NCI-H526 (cell line): ENCODE results near the gene ATE1.

Experiments
- DNase-seq, 2 experiments: peaks; one replicate each; lab custom pipeline; 2025; lab: John Stamatoyannopoulos, UW

Gene ATE1

GRCh38 chr10:121870413-121870812 is 57.4 kb downstream of the ATE1 start:
- DNase-seq = no peak

- peak; percentile 63 for DNase-seq
Measured at GRCh38 chr10:121865554-121865953, 62.3 kb downstream of the ATE1 start.

GRCh38 chr10:121864653-121865052 is 63.2 kb downstream of the ATE1 start:
- no peak for DNase-seq

DNA sequence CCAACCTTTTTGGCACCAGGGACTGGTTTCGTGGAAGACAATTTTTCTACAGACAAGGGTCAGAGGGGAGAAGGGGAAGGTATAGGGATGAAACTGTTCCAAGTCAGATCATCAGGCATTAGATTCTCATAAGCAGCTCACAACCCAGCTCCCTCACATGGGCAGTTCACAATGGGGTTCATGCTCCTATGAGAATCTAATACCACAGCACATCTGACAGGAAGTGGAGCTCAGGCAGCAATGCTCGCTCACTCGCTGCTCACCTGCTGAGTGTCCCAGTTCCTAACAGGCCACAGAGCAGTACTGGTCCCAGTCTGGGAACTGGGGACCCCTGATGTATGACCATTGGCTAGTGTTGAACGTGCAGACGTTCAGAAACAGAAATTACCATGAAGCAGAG is 63.7 kb downstream of the ATE1 start:
- DNase-seq = no peak

DNA sequence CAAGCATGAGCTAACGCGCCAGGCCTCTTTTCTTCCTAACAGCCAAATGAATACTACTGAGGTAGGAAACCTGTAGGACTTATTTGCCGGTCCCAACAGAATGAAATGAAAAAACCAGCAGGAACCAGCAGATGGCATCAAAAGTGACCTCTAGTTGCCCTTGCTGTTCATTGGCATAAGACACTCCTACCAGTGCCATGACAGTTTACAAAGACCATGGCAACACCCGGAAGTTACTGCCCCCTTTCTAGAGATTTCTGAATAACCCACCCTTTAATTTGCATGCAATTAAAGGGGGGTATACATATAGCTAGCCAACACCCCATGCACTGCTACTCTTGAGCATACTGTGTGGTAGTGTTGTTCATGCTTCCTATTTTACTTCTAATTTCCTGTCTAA is 65.2 kb downstream of the ATE1 start:
- no peak for DNase-seq

DNA sequence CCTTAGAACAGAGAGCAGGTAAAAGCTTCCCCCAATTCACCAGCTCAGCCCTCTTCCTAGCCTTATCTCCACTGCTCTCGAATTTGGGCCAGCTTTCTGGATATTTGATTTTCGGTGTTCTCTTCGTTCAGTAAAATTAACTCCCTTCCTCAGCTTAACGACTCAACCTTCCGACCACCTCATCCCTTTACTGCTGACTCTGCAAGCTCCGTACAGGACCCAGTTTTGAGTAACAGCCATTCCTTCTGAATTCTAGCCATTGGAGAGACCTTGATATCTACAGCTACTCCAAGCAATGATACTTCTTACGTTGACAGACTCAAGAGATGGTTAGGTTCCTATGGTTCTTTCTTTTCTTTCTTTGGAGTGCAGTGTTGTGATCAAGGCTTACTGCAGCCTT is 65.8 kb downstream of the ATE1 start:
- no peak for DNase-seq

GRCh38 chr10:121860810-121861209 is 67.0 kb downstream of the ATE1 start:
- peak; percentile 3 to 69 for DNase-seq

- no peak for DNase-seq
Measured at GRCh38 chr10:121854809-121855445, 72.9 kb downstream of the ATE1 start.

DNA sequence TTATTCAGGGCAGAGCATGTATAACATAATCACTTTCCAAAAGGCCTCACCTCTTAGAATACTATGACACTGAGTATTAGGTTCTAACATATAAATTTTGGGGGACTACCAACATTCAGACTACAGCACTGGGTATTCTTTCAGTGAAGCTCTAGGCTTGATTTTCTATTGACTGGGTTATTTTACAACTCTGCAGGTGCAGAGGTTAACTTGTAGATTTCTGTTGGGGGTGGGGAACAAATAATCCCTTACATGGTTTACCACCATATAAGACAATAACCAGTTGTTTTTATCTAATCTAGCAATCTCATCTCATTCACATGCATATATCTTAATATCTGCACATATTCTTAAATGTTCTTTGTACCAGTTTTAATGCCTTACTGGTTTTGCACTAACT is 73.9 kb downstream of the ATE1 start:
- DNase-seq = no peak

DNA sequence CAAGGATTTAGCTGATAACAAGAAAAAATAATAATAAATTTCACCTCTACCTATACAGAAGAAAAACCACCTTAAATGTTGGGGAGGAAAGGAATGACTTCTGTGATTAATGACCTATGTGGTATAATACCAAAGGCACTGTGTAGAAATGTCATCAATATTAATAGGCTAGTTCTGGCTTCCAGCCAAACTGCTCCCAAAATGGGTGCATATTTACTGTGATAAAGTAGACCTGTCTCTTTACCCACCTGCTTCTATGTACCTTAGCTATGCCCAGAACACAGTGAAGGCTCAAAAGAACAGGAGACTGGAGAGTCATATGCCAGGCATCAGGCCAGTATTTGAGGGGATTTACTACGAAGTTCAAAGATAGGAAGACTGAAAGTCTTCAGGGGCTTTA is 76.0 kb downstream of the ATE1 start:
- peak; percentile 1 to 19 for DNase-seq

GRCh38 chr10:121848082-121848481 is 79.7 kb downstream of the ATE1 start:
- DNase-seq = no peak

GRCh38 chr10:121846555-121846954 is 81.3 kb downstream of the ATE1 start:
- DNase-seq = no peak

DNA sequence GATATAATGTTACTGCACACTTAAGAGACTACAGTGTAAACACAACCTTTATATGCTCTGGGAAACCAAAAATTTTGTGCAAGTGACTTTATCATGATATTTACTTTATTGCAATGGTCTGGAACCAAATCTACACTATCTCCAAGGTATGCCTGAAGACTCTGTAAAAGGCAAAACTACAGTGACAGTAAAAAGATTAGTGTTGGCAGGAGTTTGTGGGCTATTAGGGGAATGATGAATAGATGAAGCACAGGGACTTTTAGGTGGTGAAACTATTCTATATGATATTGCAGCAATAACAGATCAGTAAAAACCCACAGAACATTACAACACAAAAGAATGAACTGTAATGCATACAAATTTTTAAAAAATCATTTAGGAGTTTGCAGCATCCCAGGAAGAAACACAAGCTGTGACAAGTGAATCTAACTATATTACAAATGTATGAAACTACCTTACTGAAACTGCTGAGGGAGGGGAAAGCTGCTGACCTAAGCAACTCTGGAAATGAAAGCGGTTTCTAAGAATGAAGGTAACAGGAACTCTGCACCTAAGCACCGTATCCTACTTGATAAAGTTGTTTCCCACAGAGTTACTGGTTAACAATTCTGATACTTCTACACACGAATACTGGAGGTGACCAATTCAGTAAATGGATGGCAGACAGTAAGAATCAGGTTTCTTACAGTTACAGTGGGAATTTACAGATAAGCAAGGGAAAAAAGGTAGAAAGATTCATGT is 82.6 kb downstream of the ATE1 start:
- DNase-seq = no peak

GRCh38 chr10:121844537-121844936 is 83.3 kb downstream of the ATE1 start:
- DNase-seq = no peak

DNA sequence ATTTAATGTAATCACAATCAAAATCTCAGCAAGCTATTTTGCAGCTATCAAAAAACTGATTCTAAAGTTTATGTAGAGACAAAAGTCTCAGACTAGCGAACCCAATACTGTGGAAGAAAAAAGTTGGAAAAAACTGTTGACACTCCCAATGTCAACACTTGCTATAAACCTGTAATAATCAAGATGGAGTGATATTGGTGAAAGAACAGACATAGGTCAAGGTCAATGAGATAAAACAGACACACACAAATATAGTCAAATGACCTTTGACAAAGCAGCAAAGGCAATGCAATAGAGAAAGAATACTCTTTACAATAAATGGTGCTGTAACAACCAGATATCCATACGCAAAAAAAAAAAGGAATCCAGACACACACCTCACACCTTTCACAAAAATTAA is 84.5 kb downstream of the ATE1 start:
- no peak for DNase-seq

- no peak for DNase-seq
Measured at GRCh38 chr10:121841862-121842261, 86.0 kb downstream of the ATE1 start.

DNA sequence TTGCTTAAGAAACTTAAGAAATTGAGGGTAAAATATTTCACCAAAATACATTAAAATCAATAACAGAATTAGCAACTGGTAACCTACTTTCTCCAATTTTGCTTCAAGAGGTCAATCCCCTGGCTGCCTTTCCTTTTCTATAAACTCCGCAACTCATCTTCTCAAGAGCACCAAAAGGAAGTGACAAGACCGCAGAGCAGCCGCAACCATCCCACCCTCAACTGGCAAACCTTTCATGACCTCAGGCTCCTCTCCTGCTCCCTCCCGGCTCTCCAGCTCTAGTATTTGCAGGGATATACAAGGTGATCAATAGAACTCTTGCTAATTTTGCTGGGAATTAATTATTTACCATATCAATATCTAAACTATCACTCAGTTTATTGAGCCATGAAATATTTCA is 88.9 kb downstream of the ATE1 start:
- DNase-seq = no peak

DNA sequence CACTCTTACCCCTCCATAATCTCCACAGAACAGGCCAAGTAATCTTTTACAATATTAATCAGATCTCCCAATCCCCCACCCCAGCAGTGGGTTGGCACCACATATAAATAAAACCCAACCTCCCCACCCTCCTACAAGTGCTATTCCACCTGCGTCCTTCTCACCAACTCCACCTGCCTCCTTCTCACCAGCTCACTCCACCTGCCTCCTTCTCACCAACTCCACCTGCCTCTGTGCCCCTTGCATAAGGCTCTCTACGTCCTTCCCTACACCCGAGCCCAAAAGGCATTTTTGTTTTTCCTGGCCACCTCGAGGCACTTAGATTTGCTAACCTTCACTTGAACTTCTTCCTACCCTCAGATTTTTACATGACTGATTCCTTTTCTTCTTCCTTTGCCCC is 89.7 kb downstream of the ATE1 start:
- DNase-seq = no peak

DNA sequence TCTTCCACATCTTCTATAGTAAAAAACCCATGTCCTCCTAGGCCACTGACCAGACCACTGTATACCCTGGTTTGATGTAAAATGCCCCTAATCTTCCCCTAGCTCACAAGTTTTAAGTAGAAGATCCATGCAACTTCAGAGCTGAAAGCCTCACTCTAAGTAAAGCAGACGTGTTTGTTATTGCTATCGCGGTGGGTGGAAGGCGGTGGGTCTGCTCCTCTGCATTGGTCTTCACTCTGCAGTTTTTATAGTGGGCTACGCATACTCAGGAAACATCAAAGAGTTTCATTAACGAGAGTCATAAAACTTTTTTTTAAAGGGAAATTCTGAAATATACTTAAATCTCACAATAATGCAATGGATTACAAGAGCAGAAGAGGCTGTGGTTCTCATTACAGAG is 91.7 kb downstream of the ATE1 start:
- no peak for DNase-seq

GRCh38 chr10:121835376-121835775 is 92.5 kb downstream of the ATE1 start:
- no peak for DNase-seq

- no peak for DNase-seq
Measured at GRCh38 chr10:121834757-121835156, 93.1 kb downstream of the ATE1 start.

DNA sequence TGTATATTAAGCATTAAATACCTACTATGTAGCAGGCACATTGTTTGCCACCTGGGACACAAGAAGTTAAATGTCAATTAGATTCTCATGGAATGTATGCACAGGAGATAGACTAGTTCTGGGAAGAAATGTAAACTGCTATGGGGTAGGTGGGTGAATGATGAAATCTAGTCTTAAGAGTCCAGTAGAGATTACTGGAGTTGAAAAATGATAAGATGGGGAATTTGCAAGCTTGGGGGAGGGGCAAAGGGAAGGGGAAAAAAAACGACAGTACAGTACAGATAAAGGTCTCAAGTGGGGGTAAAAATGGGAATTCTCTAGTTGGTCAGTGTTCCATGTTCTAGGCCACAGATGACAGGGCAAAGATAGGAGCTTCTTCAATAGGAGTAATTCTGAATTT is 94.4 kb downstream of the ATE1 start:
- DNase-seq = no peak

DNA sequence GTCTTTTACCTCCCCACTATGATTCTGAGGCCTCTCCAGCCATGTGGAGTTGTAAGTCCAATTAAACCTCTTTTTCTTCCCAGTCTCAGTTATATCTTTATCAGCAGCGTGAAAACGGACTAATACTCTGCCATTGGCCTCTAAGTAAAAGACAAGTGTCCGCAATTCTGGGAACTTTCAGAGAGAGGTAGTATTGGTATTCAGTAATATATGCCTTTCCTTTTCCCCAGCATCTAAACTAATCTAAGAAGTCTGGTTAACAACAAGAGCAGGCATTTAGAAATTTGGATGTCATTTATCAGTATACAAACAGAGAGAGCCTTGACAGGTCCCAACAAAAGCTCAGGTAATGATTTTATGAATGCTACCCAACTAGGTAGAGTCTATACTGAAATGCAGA is 95.2 kb downstream of the ATE1 start:
- DNase-seq = no peak

- no peak for DNase-seq
Measured at GRCh38 chr10:121831777-121832176, 96.1 kb downstream of the ATE1 start.
